ENCODE measurements around the gene CDC20B.
A peak's percentile ranks its signal among the peaks of the same experiment; 100 is the strongest.

Gene CDC20B

GRCh38 chr5:55172937-55173686 is at the start of gene CDC20B:
TSS of gene CDC20B (minus strand) at chr5:55173177. CDS start at chr5:55173000, 177 bp downstream.
- TF ChIP-seq CTCF (IDR thresholded peaks at IDR 0.05; ENCODE audit: low read depth, low read length, poor library complexity, severe bottlenecking): no peak
- TF ChIP-seq EZH2phosphoT487 (IDR thresholded peaks at IDR 0.05; ENCODE audit: borderline replicate concordance, low read length): no peak
- no peaks in the 10 kb centered on the region for H3K9me3 ChIP-seq (ENCODE audit: control insufficient read depth, insufficient read depth, low read length)
- no peaks in the 10 kb centered on the region for H3K79me2 ChIP-seq (ENCODE audit: control insufficient read depth, low read length)
- no peaks in the 10 kb centered on the region for H4K20me1 ChIP-seq (ENCODE audit: control insufficient read depth, insufficient read depth, low read depth, low read length)
- no peak within 1 kb of the TSS for H3K27ac ChIP-seq (ENCODE audit: low read depth, low read length)
- H3K27me3 ChIP-seq (ENCODE audit: control insufficient read depth, low read length): peaks cover 63% of the 10 kb centered on the region
- peak within 1 kb of the TSS; percentile 97 for H3K4me2 ChIP-seq (ENCODE audit: low read length)
- no peaks in the 10 kb centered on the region for H3K36me3 ChIP-seq (ENCODE audit: control insufficient read depth, low read length)
- H3K9me2 ChIP-seq (replicated peaks; ENCODE audit: control insufficient read depth, low read length): no peaks in the 10 kb centered on the region
- H3K4me3 ChIP-seq (ENCODE audit: low read length): peak within 1 kb of the TSS; percentile 77
- H3F3A ChIP-seq (ENCODE audit: control insufficient read depth, insufficient read depth): no peaks in the 10 kb centered on the region
- peaks cover 31% of the 10 kb centered on the region for H3K4me1 ChIP-seq (ENCODE audit: control insufficient read depth, low read length)

- H3K9me2 ChIP-seq (replicated peaks; ENCODE audit: control insufficient read depth, low read length): no peaks in the 10 kb centered on the region
- peaks cover 23% of the 10 kb centered on the region for H3K4me1 ChIP-seq (ENCODE audit: control insufficient read depth, low read length)
- H3K27me3 ChIP-seq (ENCODE audit: control insufficient read depth, low read length): peaks cover 71% of the 10 kb centered on the region
- H3K9me3 ChIP-seq (ENCODE audit: control insufficient read depth, insufficient read depth, low read length): no peaks in the 10 kb centered on the region
- no peaks in the 10 kb centered on the region for H3K36me3 ChIP-seq (ENCODE audit: control insufficient read depth, low read length)
- H3K27ac ChIP-seq (ENCODE audit: low read depth, low read length): no peak overlapping the region
- no peak overlapping the region for H3K4me3 ChIP-seq (ENCODE audit: low read length)
- H3K79me2 ChIP-seq (ENCODE audit: control insufficient read depth, low read length): no peaks in the 10 kb centered on the region
- TF ChIP-seq CTCF (IDR thresholded peaks at IDR 0.05; ENCODE audit: low read depth, low read length, poor library complexity, severe bottlenecking) (no peak), EZH2phosphoT487 (IDR thresholded peaks at IDR 0.05; ENCODE audit: borderline replicate concordance, low read length) (0 out of 2 replicates have a peak, but pooled peaks have one; percentile 13)
- no peaks in the 10 kb centered on the region for H3F3A ChIP-seq (ENCODE audit: control insufficient read depth, insufficient read depth)
- no peak overlapping the region for H3K4me2 ChIP-seq (ENCODE audit: low read length)
- no peaks in the 10 kb centered on the region for H4K20me1 ChIP-seq (ENCODE audit: control insufficient read depth, insufficient read depth, low read depth, low read length)
These were observed 49.4 kb upstream of the CDC20B start for GRCh38 chr5:55222092-55222984.

- Histone ChIP-seq H3K9me2 (replicated peaks; ENCODE audit: control insufficient read depth, low read length) (no peaks in the 10 kb centered on the region), H3K27ac (ENCODE audit: low read depth, low read length) (no peak overlapping the region), H3K4me2 (ENCODE audit: low read length) (peak overlapping the region; percentile 58), H4K20me1 (ENCODE audit: control insufficient read depth, insufficient read depth, low read depth, low read length) (no peaks in the 10 kb centered on the region), H3K9me3 (ENCODE audit: control insufficient read depth, insufficient read depth, low read length) (no peaks in the 10 kb centered on the region), H3K36me3 (ENCODE audit: control insufficient read depth, low read length) (no peaks in the 10 kb centered on the region), H3K79me2 (ENCODE audit: control insufficient read depth, low read length) (no peaks in the 10 kb centered on the region), H3K27me3 (ENCODE audit: control insufficient read depth, low read length) (peaks cover 59% of the 10 kb centered on the region), H3K4me3 (ENCODE audit: low read length) (peak overlapping the region; percentile 45), H3K4me1 (ENCODE audit: control insufficient read depth, low read length) (peaks cover 10% of the 10 kb centered on the region), H3F3A (ENCODE audit: control insufficient read depth, insufficient read depth) (no peaks in the 10 kb centered on the region)
- TF ChIP-seq CTCF (IDR thresholded peaks at IDR 0.05; ENCODE audit: low read depth, low read length, poor library complexity, severe bottlenecking) (no peak), EZH2phosphoT487 (IDR thresholded peaks at IDR 0.05; ENCODE audit: borderline replicate concordance, low read length) (peak; percentile 74; the same call in 1 of the 2 replicates)
These were observed 47.6 kb upstream of the CDC20B start for GRCh38 chr5:55220433-55221185.

Measured in DOHH2 (cell line).